Caco-2 (cell line): ENCODE results near the gene EAPP. TPM values are rescaled to one million over a fixed set of nuclear protein-coding genes. Genes with fewer than 3 reads are reported as not detected.

Experiments used
- BruUV-seq: library from RNA; stranded (reverse); fragments of 400-500 nt; replicated peaks from 2 replicates; lab custom pipeline; 2021; lab: Mats Ljungman, UMichigan
- CTCF ChIA-PET: fragments of 300-600 bp; sonication (Branson Sonifier 250); formaldehyde crosslinking; loops from one replicate; lab custom pipeline; 2022; ENCODE audit warnings: antibody characterized with exemption; lab: Charles Lee
- POLR2A ChIA-PET: fragments of 300-600 bp; sonication (Branson Sonifier 250); formaldehyde crosslinking; loops from one replicate; lab custom pipeline; 2022; ENCODE audit warnings: antibody characterized with exemption; lab: Charles Lee
- DNase-seq, 2 experiments: peaks; one replicate each; pipeline versions ENCODE4 v3.0.0 to v3.0.0-alpha.2; 2020 to 2022
- H3K27me3 ChIP-seq: replicated peaks from 2 replicates; pipeline ENCODE4 v1.6.0; 2011; ENCODE audit warnings: low read length; ENCODE audit not compliant: control insufficient read depth, insufficient read depth
- H3K36me3 ChIP-seq: 2 replicates; pipeline ENCODE4 v1.5.1; 2011; ENCODE audit warnings: low read length; ENCODE audit not compliant: control insufficient read depth, insufficient read depth
- H3K4me1 ChIP-seq: fragments of 250-450 bp; sonication (Bioruptor Pico); 2 replicates; pipeline ENCODE4 v1.5.1; 2020; ENCODE audit warnings: mild to moderate bottlenecking
- H3K4me3 ChIP-seq: 2 replicates; pipeline ENCODE4 v1.5.1; 2011; ENCODE audit warnings: low read depth, mild to moderate bottlenecking, control low read depth, low read length
- H3K9me3 ChIP-seq: fragments of 250-450 bp; sonication (Bioruptor Pico); 2 replicates; pipeline ENCODE4 v1.5.1; 2020; ENCODE audit warnings: mild to moderate bottlenecking, moderate library complexity
- H3K27ac Mint-ChIP-seq: one replicate; pipeline ENCODE4 v1.8.0; 2022; ENCODE audit warnings: mixed read lengths; ENCODE audit not compliant: unreplicated experiment
- H3K27me3 Mint-ChIP-seq: one replicate; pipeline ENCODE4 v1.8.0; 2022; ENCODE audit warnings: mixed read lengths; ENCODE audit not compliant: insufficient read depth, unreplicated experiment
- H3K36me3 Mint-ChIP-seq: one replicate; pipeline ENCODE4 v1.8.0; 2022; ENCODE audit warnings: mild to moderate bottlenecking, mixed read lengths; ENCODE audit not compliant: insufficient read depth, unreplicated experiment
- H3K4me1 Mint-ChIP-seq: one replicate; pipeline ENCODE4 v1.8.0; 2022; ENCODE audit warnings: low read depth, mixed read lengths; ENCODE audit not compliant: unreplicated experiment
- H3K4me3 Mint-ChIP-seq: one replicate; pipeline ENCODE4 v1.8.0; 2022; ENCODE audit warnings: mild to moderate bottlenecking, moderate library complexity, mixed read lengths; ENCODE audit not compliant: unreplicated experiment
- H3K9me3 Mint-ChIP-seq: one replicate; pipeline ENCODE4 v1.8.0; 2022; ENCODE audit warnings: mixed read lengths; ENCODE audit not compliant: unreplicated experiment
- CTCF ChIP-seq, 2 experiments: fragments of 200-600 bp in 1 of 2; IDR thresholded peaks; 1 replicate in 1 of 2; 2 replicates in 1 of 2; pipeline versions ENCODE4 v1.5.1 to v1.8.0; 2011 to 2022; ENCODE audit warnings: antibody characterized with exemption in 1 of 2, control low read depth in 1 of 2, inconsistent platforms in 1 of 2, low read depth in 1 of 2, low read length in 1 of 2, mild to moderate bottlenecking in 1 of 2, moderate library complexity in 1 of 2; ENCODE audit not compliant: insufficient read depth in 1 of 2, severe bottlenecking in 1 of 2, unreplicated experiment in 1 of 2
- intact Hi-C: fragments of 100-400 bp; cut with micrococcal nuclease; formaldehyde crosslinking; loops from one replicate; pipeline ENCODE4 v1.10.0; 2022; ENCODE audit not compliant: unreplicated experiment
- total RNA-seq: library from RNA; stranded (reverse); gene quantifications from 2 replicates; pipeline ENCODE4 v1.2.3, GENCODE V29; 2022

Gene EAPP
- total RNA-seq, 1 experiment from 2014 or later = 30.7 TPM

GRCh38 chr14:34488528-34488927 lies 51.0 kb downstream of the EAPP start:
- H3K27ac Mint-ChIP-seq = no peak overlapping the region
- no peaks in the 10 kb centered on the region for H3K9me3 ChIP-seq
- no TSS peak for BruUV-seq
- POLR2A ChIA-PET = no interaction called here
- no peaks in the 10 kb centered on the region for H3K27me3 ChIP-seq
- H3K4me1 Mint-ChIP-seq = no peaks in the 10 kb centered on the region
- no peaks in the 10 kb centered on the region for H3K9me3 Mint-ChIP-seq
- no peak overlapping the region for H3K4me3 Mint-ChIP-seq
- H3K4me1 ChIP-seq = no peaks in the 10 kb centered on the region
- H3K27me3 Mint-ChIP-seq = no peaks in the 10 kb centered on the region
- no peak overlapping the region for H3K4me3 ChIP-seq
- DNase-seq = no peak
- H3K36me3 ChIP-seq = no peaks in the 10 kb centered on the region
- CTCF ChIA-PET = no interaction called here
- H3K36me3 Mint-ChIP-seq = no peaks in the 10 kb centered on the region
- intact Hi-C loops = no loop called here
- no peak for TF ChIP-seq CTCF (IDR thresholded peaks at IDR 0.05; ENCODE audit: insufficient read depth in 1 of 2, low read depth in 1 of 2, low read length in 1 of 2, severe bottlenecking in 1 of 2, unreplicated experiment in 1 of 2)

GRCh38 chr14:34484726-34485125 lies 54.8 kb downstream of the EAPP start:
- intact Hi-C loops = no loop called here
- CTCF ChIA-PET = no interaction called here

GRCh38 chr14:34482463-34482862 lies 57.0 kb downstream of the EAPP start:
- no peaks in the 10 kb centered on the region for H3K4me1 ChIP-seq
- no peak for DNase-seq
- H3K27ac Mint-ChIP-seq = no peak overlapping the region
- CTCF ChIA-PET = no interaction called here
- H3K36me3 Mint-ChIP-seq = no peaks in the 10 kb centered on the region
- no peak for TF ChIP-seq CTCF (IDR thresholded peaks at IDR 0.05; ENCODE audit: insufficient read depth in 1 of 2, low read depth in 1 of 2, low read length in 1 of 2, severe bottlenecking in 1 of 2, unreplicated experiment in 1 of 2)
- no peaks in the 10 kb centered on the region for H3K36me3 ChIP-seq
- intact Hi-C loops = no loop called here
- BruUV-seq = no TSS peak
- no peaks in the 10 kb centered on the region for H3K9me3 ChIP-seq
- no peak overlapping the region for H3K4me3 ChIP-seq
- POLR2A ChIA-PET = no interaction called here
- no peaks in the 10 kb centered on the region for H3K27me3 Mint-ChIP-seq
- H3K4me1 Mint-ChIP-seq = no peaks in the 10 kb centered on the region
- H3K4me3 Mint-ChIP-seq = no peak overlapping the region
- H3K27me3 ChIP-seq = no peaks in the 10 kb centered on the region
- H3K9me3 Mint-ChIP-seq = no peaks in the 10 kb centered on the region

More at GRCh38 chr14:34484726-34485125, 54.8 kb downstream of the EAPP start:
- no peaks in the 10 kb centered on the region for H3K4me1 ChIP-seq
- no TSS peak for BruUV-seq
- H3K36me3 ChIP-seq = no peaks in the 10 kb centered on the region
- Mint-ChIP-seq H3K4me3 (no peak overlapping the region), H3K27me3 (no peaks in the 10 kb centered on the region), H3K36me3 (no peaks in the 10 kb centered on the region), H3K4me1 (no peaks in the 10 kb centered on the region), H3K27ac (no peak overlapping the region), H3K9me3 (no peaks in the 10 kb centered on the region)
- H3K27me3 ChIP-seq = no peaks in the 10 kb centered on the region
- DNase-seq = no peak
- H3K4me3 ChIP-seq = no peak overlapping the region
- POLR2A ChIA-PET = no interaction called here
- no peak for TF ChIP-seq CTCF (IDR thresholded peaks at IDR 0.05; ENCODE audit: insufficient read depth in 1 of 2, low read depth in 1 of 2, low read length in 1 of 2, severe bottlenecking in 1 of 2, unreplicated experiment in 1 of 2)
- no peaks in the 10 kb centered on the region for H3K9me3 ChIP-seq
